Ramos (cell line): Measurements from ENCODE around the gene ARL14.

Experiments
- in situ Hi-C: fragments of 300-500 bp; cut with MboI; formaldehyde crosslinking; loops from one replicate; pipeline ENCODE4 v1.14.3; 2022; ENCODE audit warnings: low sequenced_read_pairs; ENCODE audit not compliant: unreplicated experiment

ARL14 gene

DNA sequence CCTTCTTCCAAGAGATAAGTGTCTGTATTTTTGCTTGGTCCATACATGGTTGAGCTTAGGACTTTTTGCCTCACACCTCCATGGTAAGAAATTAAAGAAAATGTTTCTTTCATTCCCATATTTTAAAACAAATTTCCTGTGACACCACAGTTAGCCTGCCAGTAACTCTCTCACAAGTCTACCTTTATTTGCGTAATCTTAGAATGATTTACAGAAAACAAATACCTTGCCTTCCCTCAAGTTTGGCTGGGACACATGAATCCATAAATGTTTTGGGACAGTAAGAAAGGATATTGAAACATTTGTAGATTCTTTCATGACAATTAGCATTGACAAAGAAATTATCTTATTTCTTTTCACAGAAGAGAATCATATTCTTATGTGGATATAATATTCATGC, 3.8 kb upstream of the ARL14 start:
- in situ Hi-C loops, result no loop called here

DNA sequence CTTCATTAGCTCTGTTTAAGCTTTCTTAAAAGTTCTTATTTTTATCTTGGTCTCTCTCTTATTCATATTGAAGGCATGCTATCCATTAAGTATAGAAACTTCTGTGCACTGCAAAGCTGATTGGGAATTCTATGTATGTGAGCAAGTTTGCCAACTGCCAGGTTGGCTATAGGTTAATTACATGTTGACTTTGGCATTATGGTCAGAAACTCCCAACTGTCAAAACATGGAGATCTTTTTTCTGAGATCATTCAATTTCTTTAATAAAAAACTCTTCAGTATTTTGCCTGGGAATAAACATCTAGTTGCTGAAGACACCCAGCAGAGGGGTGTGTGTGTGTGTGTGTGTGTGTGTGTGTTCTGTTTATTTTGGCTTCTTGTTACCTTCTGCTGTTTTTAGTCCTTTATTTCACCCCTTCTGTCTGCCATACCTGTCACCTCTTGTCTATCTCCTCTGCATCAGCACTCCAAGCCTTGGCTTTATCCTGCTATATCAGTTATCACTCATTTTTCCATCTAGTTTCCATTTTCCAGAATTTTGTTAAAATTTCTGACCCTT, 1.3 kb upstream of the ARL14 start:
- in situ Hi-C loops, result loop anchor here (25.0 kb wide), 1 partner anchor 737 kb away; no protein-coding TSS in a partner anchor

DNA sequence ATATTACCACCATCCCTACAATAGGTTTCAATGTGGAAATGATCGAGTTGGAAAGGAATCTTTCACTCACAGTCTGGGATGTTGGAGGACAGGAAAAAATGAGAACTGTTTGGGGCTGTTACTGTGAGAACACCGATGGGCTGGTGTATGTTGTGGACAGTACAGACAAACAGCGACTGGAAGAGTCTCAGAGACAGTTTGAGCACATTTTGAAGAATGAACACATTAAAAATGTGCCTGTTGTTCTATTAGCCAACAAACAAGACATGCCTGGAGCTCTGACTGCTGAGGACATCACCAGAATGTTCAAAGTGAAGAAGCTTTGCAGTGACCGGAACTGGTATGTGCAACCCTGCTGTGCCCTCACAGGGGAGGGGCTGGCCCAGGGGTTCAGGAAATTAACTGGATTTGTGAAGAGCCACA, 510 bp downstream of the ARL14 start:
- in situ Hi-C loops, result loop anchor here (25.0 kb wide), 1 partner anchor 735 kb away; no protein-coding TSS in a partner anchor

DNA sequence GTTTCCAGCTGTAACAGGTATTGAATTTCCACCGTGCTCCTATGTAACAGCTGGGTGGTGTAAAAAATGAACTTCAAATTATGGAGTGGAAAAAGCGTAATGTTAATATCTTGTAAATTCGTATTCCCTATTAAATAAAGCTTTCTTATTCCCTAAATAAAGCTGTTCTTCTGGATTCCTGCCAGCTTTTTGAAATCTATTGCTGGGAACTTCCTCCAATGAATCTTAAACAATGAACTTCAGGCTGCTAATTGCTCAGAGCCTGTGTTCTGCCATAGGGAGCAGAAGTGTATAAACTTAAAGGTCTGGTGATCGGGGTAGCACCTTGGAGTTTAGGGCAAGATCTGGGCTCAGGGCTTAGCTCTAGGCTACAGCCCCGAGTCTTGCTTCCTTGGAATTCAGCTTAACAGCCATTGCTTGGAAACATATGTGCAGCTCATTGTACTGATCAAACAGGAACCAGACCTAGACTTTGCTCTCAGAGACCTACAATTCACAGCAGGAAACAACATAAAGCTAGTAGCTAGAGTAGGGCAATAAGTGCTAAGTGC, 1.4 kb downstream of the ARL14 start:
- in situ Hi-C loops, result loop anchor here (25.0 kb wide), 1 partner anchor 734 kb away; no protein-coding TSS in a partner anchor

DNA sequence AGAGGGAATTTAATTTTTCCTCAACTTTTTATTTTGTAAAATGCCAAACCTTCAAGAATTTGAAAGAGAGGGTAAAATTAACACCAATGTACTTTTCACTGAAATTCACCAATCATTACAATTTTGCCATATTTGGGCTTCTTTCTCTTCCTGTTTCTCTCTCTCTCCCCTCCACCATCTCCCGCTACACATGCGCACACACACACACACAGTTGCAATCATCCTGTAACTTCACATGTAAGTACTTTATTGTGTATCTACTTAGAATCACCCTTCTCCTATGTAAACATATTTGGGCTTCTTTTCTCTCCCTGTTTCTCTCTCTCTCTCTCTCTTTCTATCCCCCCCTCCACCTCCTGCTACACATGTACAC, 7.4 kb downstream of the ARL14 start:
- in situ Hi-C loops, result loop anchor here (10.0 to 25.0 kb wide), 2 partner anchors 250 to 728 kb away; no protein-coding TSS in a partner anchor

DNA sequence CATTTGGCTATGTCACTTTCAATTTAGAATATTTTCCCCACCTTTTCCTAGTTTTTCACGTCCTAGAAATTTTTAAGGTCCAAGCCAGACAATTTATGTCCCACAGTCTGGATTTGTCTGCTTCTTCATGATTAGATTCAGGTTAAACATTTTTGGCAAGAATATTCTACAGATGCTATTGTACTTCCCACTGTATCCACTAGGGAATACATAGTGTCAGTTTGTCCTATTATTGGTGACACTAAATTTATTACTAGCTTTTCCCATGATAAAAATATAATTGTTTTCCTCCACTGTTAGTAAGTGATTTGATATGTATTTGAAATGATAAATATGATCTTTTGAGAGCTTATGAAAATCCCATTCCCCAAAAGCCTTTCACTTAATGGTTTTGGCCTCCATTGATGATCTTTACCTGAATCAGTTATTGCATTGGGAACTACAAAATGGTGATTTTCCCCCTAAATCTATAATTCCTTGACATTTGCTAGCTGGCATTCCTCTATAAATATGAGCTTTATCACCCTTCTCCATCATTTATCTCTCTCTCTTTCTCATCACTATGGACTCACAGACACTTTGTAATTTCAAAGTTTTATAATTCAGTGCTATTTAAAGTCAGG, 8.3 kb downstream of the ARL14 start:
- in situ Hi-C loops, result loop anchor here (10.0 to 25.0 kb wide), 2 partner anchors 250 to 727 kb away; no protein-coding TSS in a partner anchor

DNA sequence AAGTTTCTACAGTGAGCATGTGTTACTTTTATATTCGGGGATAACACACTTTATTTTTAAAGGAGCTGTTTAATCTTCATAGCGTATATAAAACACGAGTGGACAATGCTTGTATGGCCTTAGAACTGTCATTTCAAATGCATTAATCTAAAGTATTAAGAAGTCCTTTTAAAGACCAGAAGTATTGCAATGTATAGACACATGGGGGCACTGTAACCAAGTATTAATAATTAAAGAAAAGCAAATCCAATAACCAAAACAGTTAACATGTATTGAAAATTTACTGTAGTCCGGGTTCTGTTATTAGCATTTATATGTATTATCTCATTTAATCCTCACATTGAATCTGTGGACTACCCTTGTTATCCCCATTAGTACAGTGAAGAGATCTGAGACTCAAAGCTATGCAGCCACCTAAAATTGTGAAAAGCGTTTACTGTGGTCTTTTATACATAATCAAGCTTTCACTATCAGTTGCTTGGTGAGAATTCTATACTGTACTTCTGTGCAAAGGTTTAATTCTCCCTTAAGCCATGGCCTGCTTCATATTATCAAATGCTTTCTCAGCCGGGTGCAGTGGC, 10.1 kb downstream of the ARL14 start:
- in situ Hi-C loops, result loop anchor here (10.0 to 25.0 kb wide), 2 partner anchors 248 to 725 kb away; no protein-coding TSS in a partner anchor

DNA sequence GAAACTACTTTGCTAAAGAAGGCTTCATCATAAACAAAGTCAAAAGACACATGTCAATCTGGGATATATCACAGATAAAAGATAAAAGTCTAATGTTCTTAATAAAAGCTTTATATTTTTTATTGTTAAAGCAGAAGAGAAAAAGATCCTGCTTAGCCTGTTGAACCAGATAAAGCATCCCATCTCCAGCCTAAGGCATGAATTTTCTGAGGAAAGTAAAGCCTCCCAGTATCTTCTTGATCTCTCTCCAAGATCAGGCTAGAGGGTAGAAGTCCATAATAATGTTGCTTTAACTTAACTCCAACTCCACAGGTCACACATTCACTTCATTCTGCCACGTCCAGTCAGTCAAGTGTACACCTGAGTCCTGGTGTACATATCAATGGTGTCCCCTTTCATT, 14.2 kb downstream of the ARL14 start:
- in situ Hi-C loops, result loop anchor here (25.0 kb wide), 1 partner anchor 721 kb away; no protein-coding TSS in a partner anchor

DNA sequence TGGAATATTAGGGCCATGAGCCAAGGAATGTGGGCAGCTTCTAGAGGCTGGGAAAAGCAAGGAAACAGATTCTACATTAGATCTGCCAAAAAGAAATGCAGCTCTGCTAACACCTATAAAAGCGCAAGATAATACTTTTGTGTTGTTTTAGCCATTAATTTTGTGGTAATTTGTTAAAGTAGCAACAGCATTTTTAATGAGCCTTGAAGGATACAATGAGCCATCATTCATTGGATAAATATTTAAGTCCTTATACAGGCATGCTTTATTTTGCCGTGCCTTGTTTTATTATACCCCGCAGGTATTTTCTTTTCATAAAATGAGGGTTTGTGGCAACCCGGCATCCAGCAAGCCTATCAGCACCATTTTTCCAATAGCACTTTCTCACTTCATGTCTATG, 15.0 kb downstream of the ARL14 start:
- in situ Hi-C loops, result loop anchor here (25.0 kb wide), 1 partner anchor 720 kb away; no protein-coding TSS in a partner anchor

DNA sequence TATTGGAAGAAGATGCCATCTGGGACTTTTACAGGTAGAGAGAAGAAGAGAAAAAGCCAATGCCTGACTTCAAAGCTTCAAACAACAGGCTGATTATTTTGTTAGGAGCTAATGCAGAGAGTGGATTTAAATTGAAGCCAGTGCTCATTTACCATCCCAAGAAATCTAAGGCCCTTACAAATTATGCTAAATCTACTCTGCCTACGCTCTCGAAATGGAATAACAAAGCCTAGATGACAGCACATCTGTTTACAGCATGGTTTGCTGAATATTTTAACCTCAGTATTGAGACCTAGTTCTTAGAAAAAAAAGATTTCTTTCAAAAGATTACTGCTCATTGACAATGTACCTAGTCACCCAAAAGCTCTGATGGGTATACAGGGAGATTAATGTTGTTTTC, 16.2 kb downstream of the ARL14 start:
- in situ Hi-C loops, result loop anchor here (25.0 kb wide), 1 partner anchor 719 kb away; no protein-coding TSS in a partner anchor

DNA sequence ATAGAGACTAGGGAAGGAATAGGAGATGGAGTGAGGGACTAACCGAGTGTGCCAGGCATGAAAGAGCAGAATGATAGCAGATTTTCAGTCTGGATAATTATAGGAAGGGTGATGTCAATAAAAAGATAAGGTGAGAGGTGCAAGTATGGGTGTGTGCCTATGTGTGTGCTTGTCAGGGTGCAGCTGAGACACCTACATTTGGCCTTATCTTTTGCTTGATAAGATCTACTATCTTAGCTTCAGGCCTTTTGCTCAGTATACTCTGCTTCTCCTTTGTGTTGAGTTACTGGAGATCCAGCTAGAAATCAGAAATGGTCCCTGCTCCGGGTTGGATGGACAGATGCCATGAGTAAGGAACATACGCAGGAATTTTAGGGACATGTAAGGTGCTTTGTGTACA, 17.4 kb downstream of the ARL14 start:
- in situ Hi-C loops, result loop anchor here (25.0 kb wide), 1 partner anchor 718 kb away; no protein-coding TSS in a partner anchor

DNA sequence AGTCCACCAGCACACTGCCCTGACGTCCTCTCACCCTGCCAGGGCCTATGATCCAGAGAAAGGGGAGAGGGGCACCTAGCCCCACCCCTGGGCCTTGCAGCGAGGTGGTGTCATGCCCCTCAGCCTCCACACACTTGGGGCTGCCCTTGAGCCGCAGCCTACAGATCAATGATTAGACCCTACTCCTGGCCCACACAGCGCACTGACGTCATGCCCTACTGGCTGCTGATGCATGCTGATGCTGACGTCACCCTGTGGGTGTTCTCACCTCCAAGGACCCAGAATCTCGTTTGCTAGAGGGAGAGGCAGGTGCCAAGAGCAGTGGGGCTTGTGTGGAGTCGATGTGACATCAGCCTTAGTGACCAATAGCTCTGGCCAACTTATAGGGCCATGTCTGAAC, 18.0 kb downstream of the ARL14 start:
- in situ Hi-C loops, result loop anchor here (25.0 kb wide), 1 partner anchor 717 kb away; no protein-coding TSS in a partner anchor

DNA sequence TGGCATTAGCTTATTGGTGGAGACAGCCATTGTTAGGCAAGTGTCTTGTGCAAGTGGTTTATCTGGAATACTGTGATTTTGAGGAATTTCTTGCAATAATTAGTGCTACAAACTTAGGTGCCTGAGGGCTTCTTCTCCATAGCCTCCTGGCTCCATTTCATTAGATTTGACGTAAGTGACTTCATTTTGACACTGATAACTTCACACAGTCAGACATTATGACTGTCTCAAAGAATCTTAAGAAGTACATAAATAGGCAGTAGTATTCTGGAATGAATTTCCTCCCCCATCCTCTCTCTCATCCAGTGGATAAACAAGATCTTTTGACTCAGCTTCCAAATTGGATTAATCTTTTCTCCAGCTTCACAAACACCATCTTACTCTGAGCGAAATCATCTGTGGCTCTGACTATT, 19.0 kb downstream of the ARL14 start:
- in situ Hi-C loops, result loop anchor here (25.0 kb wide), 1 partner anchor 716 kb away; no protein-coding TSS in a partner anchor

DNA sequence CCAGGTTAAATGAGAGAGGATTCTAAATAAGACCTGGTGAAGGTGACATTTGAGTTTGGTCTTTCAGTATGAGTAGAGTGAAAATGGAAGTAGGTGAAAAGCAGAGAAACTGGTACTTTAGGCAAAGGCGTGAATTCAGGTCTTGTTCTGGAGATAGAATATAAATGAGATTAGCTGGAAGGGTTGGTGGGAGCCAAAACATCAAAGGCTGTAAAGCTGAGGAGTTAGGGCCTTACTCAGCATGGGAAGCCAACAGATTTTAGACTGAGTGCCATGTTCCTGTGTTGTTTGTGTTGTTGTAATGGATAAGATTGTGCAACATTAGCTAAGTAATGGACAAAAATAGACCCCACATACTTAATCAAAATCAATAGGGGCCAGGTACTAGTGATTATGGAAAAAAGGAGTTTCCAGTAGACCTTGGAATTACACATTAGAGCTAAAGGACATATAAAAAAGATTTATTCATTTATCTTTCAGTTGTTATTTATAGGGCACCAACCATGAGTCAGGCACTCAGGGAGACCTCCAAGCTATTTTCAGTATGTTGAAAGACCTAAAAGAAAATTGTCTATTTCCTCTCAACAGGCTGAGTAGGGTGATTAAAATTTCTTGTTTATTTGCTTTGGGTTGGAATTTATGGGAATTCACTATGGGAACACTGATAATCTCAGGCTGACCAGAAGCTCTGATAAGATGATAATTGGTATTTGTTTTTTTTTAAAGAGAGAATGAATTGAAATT, 20.8 kb downstream of the ARL14 start:
- in situ Hi-C loops, result loop anchor here (25.0 kb wide), 1 partner anchor 714 kb away; no protein-coding TSS in a partner anchor

DNA sequence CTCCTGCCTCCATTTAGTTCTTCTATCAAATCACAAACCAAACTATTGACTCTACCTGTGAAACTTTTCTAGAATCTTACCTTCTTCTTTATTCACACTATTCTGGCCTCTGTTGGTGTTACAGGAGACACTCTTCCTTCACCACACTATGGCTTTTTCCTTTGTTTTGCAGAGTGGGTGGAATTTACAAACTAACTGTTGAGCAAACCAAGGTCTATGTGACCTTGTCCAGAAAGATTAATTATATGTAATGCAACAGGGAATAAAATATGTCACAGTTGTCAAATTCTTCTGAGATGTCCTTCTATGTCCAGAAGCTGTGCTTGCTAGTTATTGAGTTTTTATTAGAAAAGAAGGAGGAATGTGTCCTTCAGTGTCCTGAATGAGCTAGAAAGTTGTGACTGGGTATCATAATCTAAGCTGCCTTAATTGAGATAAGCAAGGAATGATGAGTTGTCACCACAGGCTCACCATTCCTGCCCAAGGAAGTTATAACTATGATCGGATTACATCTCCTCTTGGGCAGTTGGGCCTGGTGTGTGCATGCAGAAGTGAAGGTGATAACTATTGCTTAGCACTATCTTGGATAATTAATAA, 21.7 kb downstream of the ARL14 start:
- in situ Hi-C loops, result loop anchor here (25.0 kb wide), 1 partner anchor 714 kb away; no protein-coding TSS in a partner anchor

DNA sequence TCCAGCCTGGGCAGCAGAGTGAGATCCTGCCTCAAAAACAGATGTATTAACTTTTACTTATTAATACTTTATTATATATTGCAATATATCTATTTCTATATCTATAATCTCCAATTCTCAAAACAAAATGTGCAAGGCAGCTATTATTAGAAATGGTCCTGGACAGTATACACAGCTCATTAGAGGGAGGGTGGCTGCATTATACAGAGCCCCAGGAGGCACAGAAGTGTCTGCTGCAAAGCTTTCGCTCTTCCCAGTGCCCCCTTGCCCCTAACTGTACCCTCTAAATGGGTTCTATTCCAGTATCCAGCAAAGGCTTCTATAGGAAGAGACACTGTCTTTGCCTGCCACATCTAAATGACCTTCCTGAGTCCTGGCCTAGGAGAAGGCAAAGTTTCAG, 24.5 kb downstream of the ARL14 start:
- in situ Hi-C loops, result no loop called here

DNA sequence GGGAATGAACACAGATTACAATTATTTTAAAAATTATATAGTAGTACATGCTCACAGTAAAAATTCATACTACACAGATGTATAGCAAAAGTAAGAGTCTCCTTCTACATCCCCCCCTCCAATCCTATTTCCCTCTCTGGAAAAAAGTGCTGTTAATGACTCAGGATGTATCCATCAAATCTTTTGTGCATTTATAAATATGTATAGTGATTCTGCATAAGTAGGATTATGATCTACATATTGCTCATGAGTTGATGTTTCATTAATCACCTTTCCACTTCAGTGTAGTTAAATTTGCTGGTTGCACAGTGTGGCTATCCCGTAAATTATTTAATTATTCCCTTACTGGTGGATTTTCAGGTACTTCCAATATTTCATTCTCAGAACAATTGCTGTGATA, 25.3 kb downstream of the ARL14 start:
- in situ Hi-C loops, result no loop called here

DNA sequence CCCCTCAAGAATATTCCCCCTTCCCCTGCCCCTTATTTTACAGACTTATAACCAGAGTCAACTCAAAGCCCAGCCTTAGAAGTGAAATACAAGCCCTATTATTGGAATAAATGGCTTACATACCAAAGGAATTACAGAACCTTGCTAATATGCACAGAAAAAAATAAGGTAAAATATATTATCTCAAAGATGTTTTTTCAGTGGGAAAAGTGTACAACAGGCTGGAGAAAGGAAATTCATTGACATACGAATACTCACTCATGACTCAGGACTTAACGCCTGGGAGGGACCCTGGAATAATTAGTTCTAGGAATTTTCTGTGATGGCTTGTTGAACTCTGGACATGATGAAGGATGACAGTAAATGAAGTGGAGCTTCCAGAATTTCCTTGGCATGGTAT, 27.0 kb downstream of the ARL14 start:
- in situ Hi-C loops, result no loop called here

DNA sequence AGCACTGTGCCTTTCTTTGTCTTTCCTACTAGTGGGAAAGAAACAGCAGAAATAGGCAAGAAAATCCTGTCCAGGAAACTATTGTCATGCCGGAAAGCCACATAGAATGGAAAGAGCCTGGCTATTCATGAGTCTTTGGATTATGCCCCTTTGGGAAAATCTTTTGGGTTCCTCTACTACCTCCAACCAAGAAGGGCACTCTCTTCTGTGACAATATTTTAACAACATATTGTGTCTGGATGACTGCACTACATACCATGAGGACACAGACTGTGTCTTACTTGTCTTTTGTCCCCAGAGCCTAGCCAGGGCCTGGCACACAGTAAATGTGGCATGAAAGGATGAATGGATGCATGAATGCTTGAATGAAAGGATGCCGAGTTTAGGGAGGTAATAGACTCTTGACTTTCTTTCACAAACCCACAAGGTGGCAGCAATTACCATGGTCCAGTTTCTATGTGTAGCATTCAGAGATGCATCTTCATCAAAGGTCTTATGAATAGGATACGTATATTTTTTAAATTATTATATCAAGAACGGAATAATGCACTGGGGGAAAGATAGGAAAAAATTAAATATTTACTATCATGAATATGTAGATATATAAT, 30.3 kb downstream of the ARL14 start:
- in situ Hi-C loops, result no loop called here
